Breast epithelium (tissue), 3 donors: ENCODE results near the gene SNX25.

Experiments
- POLR2AphosphoS5 ChIP-seq, 3 donors: sonication (generic); formaldehyde crosslinking; IDR thresholded peaks; one replicate each; pipeline ENCODE4 v1.6.1; 2017; ENCODE audit warnings: antibody characterized with exemption in 3 of 3
- TF ChIP-seq, protein P1 (sequence below), 3 donors: fragments of 450-650 bp; IDR thresholded peaks; one replicate each; pipeline ENCODE4 v1.5.1; 2016 to 2017; ENCODE audit warnings: antibody characterized with exemption in 3 of 3, mild to moderate bottlenecking in 3 of 3, moderate library complexity in 3 of 3

DNA sequence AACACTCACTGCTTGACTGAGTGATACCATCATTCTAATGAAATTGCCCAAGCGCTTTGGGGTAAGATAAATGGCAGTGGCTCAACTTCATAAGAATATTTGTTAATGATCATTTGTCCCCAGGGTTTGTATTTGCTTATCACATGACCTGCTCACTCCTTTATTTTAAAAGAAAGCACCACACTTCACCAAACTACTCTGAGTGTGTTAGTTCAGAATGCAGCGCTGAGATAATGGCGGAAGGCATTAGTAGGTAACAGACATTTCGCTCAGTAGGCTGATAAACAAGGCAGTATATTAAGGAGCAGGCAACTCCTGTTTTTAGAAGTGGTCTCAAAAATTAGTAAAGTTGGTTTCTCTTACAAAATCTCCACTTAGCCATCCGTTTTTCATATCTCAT is 1.6 kb downstream of the SNX25 start:
- TF ChIP-seq, protein P1, sequence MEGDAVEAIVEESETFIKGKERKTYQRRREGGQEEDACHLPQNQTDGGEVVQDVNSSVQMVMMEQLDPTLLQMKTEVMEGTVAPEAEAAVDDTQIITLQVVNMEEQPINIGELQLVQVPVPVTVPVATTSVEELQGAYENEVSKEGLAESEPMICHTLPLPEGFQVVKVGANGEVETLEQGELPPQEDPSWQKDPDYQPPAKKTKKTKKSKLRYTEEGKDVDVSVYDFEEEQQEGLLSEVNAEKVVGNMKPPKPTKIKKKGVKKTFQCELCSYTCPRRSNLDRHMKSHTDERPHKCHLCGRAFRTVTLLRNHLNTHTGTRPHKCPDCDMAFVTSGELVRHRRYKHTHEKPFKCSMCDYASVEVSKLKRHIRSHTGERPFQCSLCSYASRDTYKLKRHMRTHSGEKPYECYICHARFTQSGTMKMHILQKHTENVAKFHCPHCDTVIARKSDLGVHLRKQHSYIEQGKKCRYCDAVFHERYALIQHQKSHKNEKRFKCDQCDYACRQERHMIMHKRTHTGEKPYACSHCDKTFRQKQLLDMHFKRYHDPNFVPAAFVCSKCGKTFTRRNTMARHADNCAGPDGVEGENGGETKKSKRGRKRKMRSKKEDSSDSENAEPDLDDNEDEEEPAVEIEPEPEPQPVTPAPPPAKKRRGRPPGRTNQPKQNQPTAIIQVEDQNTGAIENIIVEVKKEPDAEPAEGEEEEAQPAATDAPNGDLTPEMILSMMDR (IDR thresholded peaks at IDR 0.05), result no peak
- no peak for TF ChIP-seq POLR2AphosphoS5 (IDR thresholded peaks at IDR 0.05)
